Measurements from ENCODE around the gene CAMK2G.

GRCh38 chr10:73917566-73918305 lies 43.4 kb upstream of the CAMK2G start:
- TF ChIP-seq RAD21 (conservative IDR thresholded peaks at IDR 0.05 in 1 of 2, IDR thresholded peaks at IDR 0.05 in 1 of 2) (no peak), CTCF (IDR thresholded peaks at IDR 0.05) (no peak), CEBPB (IDR thresholded peaks at IDR 0.05) (no peak), MAX (IDR thresholded peaks at IDR 0.05) (no peak), ZFP36 (IDR thresholded peaks at IDR 0.05; ENCODE audit: borderline replicate concordance, partially characterized antibody) (no peak), CBX8 (IDR thresholded peaks at IDR 0.05) (no peak)
